CD4-positive, alpha-beta T cell treated with Interleukin-10 for 1 hour (primary cell): Measurements from ENCODE around the gene FIBIN.
"Not testable (repeated sequence)": the region's sequence is repeated elsewhere in the genome, so short reads cannot be mapped to it uniquely, and the experiment has no call there.

Source experiments
- DNase-seq: peaks from one replicate; pipeline ENCODE4 v3.0.0-alpha.2; 2020

Gene FIBIN

GRCh38 chr11:26993965-26994457, at the start of gene FIBIN:
Gene FIBIN, plus strand, starts transcription at chr11:26994112. Its CDS starts 415 bp downstream, at chr11:26994527.
- no peak for DNase-seq

- DNase-seq = no peak
Measured at GRCh38 chr11:26944866-26945664, 48.8 kb upstream of the FIBIN start.

GRCh38 chr11:26946257-26946716, 47.6 kb upstream of the FIBIN start:
- no peak for DNase-seq

- no peak for DNase-seq
Measured at GRCh38 chr11:26947379-26947844, 46.5 kb upstream of the FIBIN start.

GRCh38 chr11:26947904-26948639, 45.8 kb upstream of the FIBIN start:
- DNase-seq = no peak

GRCh38 chr11:26948881-26949280, 45.0 kb upstream of the FIBIN start:
- no peak for DNase-seq

GRCh38 chr11:26949846-26950245, 44.1 kb upstream of the FIBIN start:
- DNase-seq = no peak

GRCh38 chr11:26950260-26950719, 43.6 kb upstream of the FIBIN start:
- no peak for DNase-seq

- DNase-seq = no peak
Measured at GRCh38 chr11:26951809-26952515, 42.0 kb upstream of the FIBIN start.

GRCh38 chr11:26953770-26954392, 40.0 kb upstream of the FIBIN start:
- DNase-seq = no peak

- DNase-seq = no peak
Measured at GRCh38 chr11:26958005-26958701, 35.8 kb upstream of the FIBIN start.

- no peak for DNase-seq
Measured at GRCh38 chr11:26958702-26959049, 35.2 kb upstream of the FIBIN start.

GRCh38 chr11:26960281-26960680, 33.6 kb upstream of the FIBIN start:
- DNase-seq = no peak

GRCh38 chr11:26963764-26964163, 30.1 kb upstream of the FIBIN start:
- no peak for DNase-seq

GRCh38 chr11:26964339-26964738, 29.6 kb upstream of the FIBIN start:
- no peak for DNase-seq

- not testable (repeated sequence) for DNase-seq
Measured at GRCh38 chr11:26964847-26965485, 28.9 kb upstream of the FIBIN start.

- DNase-seq = no peak
Measured at GRCh38 chr11:26971961-26972360, 22.0 kb upstream of the FIBIN start.

- no peak for DNase-seq
Measured at GRCh38 chr11:26974069-26974783, 19.7 kb upstream of the FIBIN start.

GRCh38 chr11:26974996-26975395, 18.9 kb upstream of the FIBIN start:
- no peak for DNase-seq

GRCh38 chr11:26976389-26976788, 17.5 kb upstream of the FIBIN start:
- DNase-seq = no peak

GRCh38 chr11:26977209-26977608, 16.7 kb upstream of the FIBIN start:
- DNase-seq = not testable (repeated sequence)
